A549 treated with AZD2906 at 1 μM for 4 hours (cell line): ENCODE data around the gene NMT1. TPM values are rescaled to one million over a fixed set of nuclear protein-coding genes. Genes with fewer than 3 reads are reported as not detected.

Experiments
- total RNA-seq: library from RNA; stranded (reverse); fragments of 200-300 nt; extraction: Qiagen RNA extraction; gene quantifications from 5 replicates; pipeline ENCODE4 v1.2.3, GENCODE V29; 2022

The NMT1 gene
- total RNA-seq: 147 to 397 TPM (median 154 TPM) in 5 replicates

DNA sequence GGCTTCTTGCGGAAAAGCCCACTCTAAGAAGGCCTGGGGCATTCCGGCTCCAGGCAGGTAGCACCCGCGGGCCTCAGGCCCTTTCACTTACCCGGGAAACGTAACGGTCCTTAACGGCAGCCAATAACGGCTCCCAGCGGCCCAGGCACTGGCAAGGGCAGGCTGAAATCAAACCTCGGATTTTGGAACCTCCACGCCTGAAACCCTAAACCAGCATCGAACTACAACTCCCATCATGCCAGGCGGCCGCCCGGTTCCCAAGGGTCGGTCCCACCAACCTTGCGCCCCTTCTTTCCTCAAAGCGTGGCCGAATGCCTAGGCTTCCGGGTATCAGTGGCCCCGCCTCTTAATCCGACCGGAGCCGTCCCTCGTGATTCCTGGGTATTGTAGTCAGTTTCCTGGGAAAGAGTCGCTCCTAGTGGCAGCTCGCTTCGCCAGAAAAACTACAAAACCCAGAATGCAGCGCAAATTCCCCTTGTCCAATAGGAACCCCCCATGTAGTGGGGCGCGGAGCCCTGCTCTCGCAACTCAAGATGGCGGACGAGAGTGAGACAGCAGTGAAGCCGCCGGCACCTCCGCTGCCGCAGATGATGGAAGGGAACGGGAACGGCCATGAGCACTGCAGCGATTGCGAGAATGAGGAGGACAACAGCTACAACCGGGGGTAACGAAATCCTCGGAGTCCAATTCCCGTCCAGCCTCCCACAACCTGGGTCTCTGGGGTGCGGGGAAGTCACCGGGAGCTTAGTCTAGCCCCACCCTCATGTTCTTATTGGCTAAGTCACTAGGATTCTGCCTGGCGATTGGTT, at the start of gene NMT1:
Gene NMT1, plus strand, starts transcription at position 521 of the 809 bp plus-strand sequence. Its CDS starts 13 bp downstream, at position 534.

DNA sequence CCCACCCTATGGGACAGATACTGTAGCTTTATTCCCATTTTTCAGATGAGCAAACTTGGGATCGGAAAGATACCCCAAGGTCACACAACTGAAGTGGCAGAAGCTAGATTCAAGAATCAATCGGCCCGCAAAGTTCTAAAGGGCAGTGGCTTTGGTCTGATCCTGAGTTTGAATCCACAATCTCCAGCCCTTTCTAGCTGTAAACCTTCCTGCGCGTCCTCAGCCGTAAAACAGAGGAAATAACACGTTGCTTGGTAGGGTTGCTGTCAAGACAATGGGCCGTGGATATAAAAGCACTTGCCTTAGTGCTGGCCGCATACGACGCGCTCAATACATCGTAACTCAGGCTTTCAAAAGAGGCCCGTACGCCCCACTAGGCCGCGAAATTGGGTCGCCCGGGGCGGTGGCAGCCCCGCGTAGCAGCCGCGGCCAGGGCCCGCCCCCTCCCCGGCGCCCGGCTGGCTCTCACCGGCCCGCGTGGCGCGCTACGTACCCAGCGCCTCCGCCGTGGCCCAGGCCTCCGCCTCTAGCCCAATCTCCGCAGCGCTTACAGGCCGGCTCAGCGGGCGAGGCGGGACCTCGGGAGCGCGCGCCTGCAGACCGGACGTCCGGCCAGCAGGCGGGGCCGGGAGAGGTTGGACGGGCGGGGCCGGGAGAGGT, 9.9 kb upstream of the NMT1 start, which contains the start of gene DCAKD:
Gene DCAKD, minus strand, starts transcription at position 573 of the 660 bp plus-strand sequence. CDS start 16,747 bp downstream, outside the sequence.

DNA sequence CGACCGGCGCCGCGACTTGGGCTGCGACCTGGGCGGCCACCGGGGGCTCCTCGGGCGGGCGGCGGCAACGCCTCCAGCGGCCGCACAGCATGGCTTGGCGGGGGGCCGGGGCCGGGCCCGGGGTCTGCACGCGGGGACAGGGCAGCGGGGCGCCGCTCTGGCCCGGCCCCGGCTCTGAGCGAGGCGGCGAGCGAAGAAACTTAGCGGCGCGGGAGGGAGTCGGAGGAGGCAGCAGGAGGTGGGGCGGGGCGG, 71.1 kb downstream of the NMT1 start, which contains the start of gene PLCD3:
Gene PLCD3, minus strand, starts transcription at position 196 of the 252 bp plus-strand sequence. Its CDS starts 105 bp downstream, at position 91.

DNA sequence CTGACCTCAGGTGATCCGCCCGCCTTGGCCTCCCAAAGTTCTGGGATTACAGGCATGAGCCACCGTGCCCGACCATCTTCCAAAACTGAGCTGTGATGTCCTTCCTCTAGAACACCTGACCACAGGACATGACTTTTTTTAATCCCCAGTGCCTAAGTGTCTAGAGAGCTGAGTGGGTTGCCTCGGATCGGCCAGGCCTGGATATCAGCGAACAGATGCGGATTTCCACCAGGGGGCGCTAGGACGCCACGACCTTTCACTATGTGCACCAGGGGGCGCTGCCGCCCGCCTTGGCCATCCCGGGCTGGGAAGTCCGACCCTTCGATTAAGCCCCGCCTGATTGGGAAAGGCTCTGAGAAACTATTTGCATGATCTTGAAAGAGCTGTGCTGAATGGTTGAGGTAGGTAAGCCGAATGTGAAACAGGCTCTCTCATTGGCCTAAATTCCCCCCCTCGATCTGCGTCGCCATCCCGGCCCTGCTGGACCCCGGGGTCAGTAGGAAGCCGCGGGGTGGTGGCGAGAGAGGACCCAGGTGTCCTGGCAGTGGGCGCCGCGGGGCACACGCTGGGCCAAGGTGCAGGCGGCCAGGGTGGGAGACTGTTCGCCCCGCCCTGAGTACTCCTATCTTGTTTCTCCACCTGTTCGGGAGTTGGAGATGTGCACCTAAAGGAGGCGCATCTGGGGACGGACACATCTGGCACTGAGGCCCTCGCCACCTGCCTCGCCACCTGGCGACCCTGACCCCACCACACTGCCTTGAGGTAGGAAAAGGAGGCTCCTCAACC, 74.3 kb downstream of the NMT1 start, which contains the start of gene ACBD4:
Gene ACBD4, plus strand, starts transcription at position 496 of the 786 bp plus-strand sequence. CDS start 458 bp downstream, outside the sequence.

DNA sequence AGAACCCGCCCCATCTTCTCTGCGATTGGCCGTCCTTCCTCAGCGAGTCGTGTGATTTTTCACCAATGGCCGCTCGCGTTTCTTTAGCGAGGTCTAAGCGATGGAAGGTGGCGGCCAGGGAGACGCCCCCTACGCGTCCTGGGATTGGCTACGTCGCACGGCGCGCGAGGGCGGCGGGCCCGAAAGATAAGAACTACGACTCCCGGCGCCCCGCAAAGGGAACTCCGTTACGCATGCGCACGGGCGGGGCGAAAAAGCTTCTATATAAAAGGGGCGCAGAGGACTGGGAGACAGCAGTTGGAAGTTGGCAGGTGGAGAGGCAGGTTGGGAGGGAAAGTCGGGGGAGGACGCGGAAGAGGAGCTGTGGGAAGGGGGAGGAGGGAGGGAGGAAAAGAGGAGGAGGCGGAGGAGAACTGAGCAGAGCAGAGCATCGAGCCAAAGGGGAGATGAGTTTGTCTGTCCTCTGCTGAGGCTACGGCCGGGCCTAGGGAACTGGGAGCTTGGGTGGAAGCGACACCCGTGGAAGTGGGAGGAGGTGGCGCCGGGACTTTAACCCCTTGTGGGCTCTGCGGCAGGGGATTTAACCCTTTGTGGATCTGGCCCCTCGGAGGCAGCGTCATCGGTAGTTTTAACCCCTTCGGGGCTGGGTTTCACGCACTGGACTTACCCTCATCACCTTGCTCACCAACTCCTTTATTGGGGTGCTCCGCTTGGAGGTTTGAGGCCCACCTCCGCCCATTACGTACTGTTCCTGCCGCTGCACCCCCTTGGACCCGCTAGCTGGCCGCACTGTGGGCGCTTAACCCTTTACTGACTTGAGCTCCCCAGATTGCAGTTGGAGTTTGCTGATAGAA, 87.3 kb downstream of the NMT1 start, which contains the start of gene HEXIM1:
Gene HEXIM1, plus strand, starts transcription at position 293 of the 854 bp plus-strand sequence. CDS start 716 bp downstream, outside the sequence.

Other genes starting within 250 kb of the NMT1 start
- gene GJC1, start 231.0 kb upstream of the NMT1 start, total RNA-seq: 23.1 to 30.1 TPM (median 26.1 TPM) in 5 replicates
- gene HIGD1B, start 213.4 kb upstream of the NMT1 start, total RNA-seq: not detected in 5 replicates
- 127 to 175 TPM (median 138 TPM) in 5 replicates for gene EFTUD2, start 161.9 kb upstream of the NMT1 start, total RNA-seq
- gene GFAP, start 145.8 kb upstream of the NMT1 start, total RNA-seq: 0.36 to 0.66 TPM (median 0.57 TPM) in 5 replicates
- gene KIF18B, start 113.5 kb upstream of the NMT1 start, total RNA-seq: 30.5 to 38.1 TPM (median 36.8 TPM) in 5 replicates
- 15.1 to 35.0 TPM (median 30.3 TPM) in 5 replicates for gene C1QL1, start 93.0 kb upstream of the NMT1 start, total RNA-seq
- gene DCAKD, start 9.7 kb upstream of the NMT1 start, total RNA-seq: 16.2 to 19.9 TPM (median 16.7 TPM) in 5 replicates
- 126 to 190 TPM (median 170 TPM) in 5 replicates for gene PLCD3, start 71.2 kb downstream of the NMT1 start, total RNA-seq
- 6.4 to 7.7 TPM (median 7.5 TPM) in 5 replicates for gene ACBD4, start 74.4 kb downstream of the NMT1 start, total RNA-seq
- gene HEXIM1, start 87.2 kb downstream of the NMT1 start, total RNA-seq: 38.3 to 50.5 TPM (median 45.4 TPM) in 5 replicates
- 13.0 to 18.2 TPM (median 14.8 TPM) in 5 replicates for gene HEXIM2, start 100.6 kb downstream of the NMT1 start, total RNA-seq
- 25.4 to 32.3 TPM (median 31.9 TPM) in 5 replicates for gene FMNL1, start 160.6 kb downstream of the NMT1 start, total RNA-seq
- 0.08 to 0.15 TPM (median 0.11 TPM) in 4 of 5 replicates, not detected in the other for gene SPATA32, start 200.8 kb downstream of the NMT1 start, total RNA-seq